ENCODE data around the gene SREBF2. TPM values are rescaled to one million over a fixed set of nuclear protein-coding genes. Genes with fewer than 3 reads are reported as not detected.

The SREBF2 gene
- total RNA-seq, 1 experiment from 2014 or later: 150 TPM

- peaks cover 40% of the 10 kb centered on the region for H3K36me3 Mint-ChIP-seq (ENCODE audit: insufficient read depth, unreplicated experiment)
- H3K27me3 Mint-ChIP-seq (ENCODE audit: insufficient read depth, unreplicated experiment): no peaks in the 10 kb centered on the region
- Histone ChIP-seq H3K27me3 (replicated peaks; ENCODE audit: control insufficient read depth, insufficient read depth, low read length) (no peaks in the 10 kb centered on the region), H3K4me1 (peaks cover 83% of the 10 kb centered on the region), H3K4me3 (ENCODE audit: low read depth, low read length) (no peak overlapping the region), H3K9me3 (no peaks in the 10 kb centered on the region), H3K36me3 (ENCODE audit: control insufficient read depth, insufficient read depth, low read length) (no peaks in the 10 kb centered on the region)
- no peaks in the 10 kb centered on the region for H3K9me3 Mint-ChIP-seq (ENCODE audit: unreplicated experiment)
- no peak overlapping the region for H3K4me3 Mint-ChIP-seq (ENCODE audit: unreplicated experiment)
- peaks cover 51% of the 10 kb centered on the region for H3K4me1 Mint-ChIP-seq (ENCODE audit: low read depth, unreplicated experiment)
- H3K27ac Mint-ChIP-seq (ENCODE audit: unreplicated experiment): peak overlapping the region; percentile 48
- ChIA-PET CTCF (interaction anchor here (1.0 to 1.6 kb wide), 2 partner anchors 11 to 146 kb away, joined by 4 to 7 read pairs; partner anchors contain the start of gene SREBF2), POLR2A (interaction anchor here (0.6 to 2.9 kb wide), 4 partner anchors 11 to 462 kb away, joined by 3 to 14 read pairs (median 6); partner anchors contain the start of genes CCDC134, SREBF2 and TEF)
- intact Hi-C loops (cut with micrococcal nuclease; ENCODE audit: unreplicated experiment): no loop called here
- no peak for DNase-seq
- no TSS peak for BruUV-seq (replicated peaks)
- TF ChIP-seq CTCF (IDR thresholded peaks at IDR 0.05; ENCODE audit: insufficient read depth in 1 of 2, low read depth in 1 of 2, low read length in 1 of 2, severe bottlenecking in 1 of 2, unreplicated experiment in 1 of 2): no peak
Observed at GRCh38 chr22:41842996-41843970, 10.4 kb downstream of the SREBF2 start.

GRCh38 chr22:41844036-41844435, 11.1 kb downstream of the SREBF2 start:
- POLR2A ChIA-PET: interaction anchor here (0.6 to 1.7 kb wide), 6 partner anchors 12 to 463 kb away, joined by 3 to 16 read pairs (median 4); partner anchors contain the start of genes CCDC134, SREBF2 and TEF
- DNase-seq: no peak
- no peaks in the 10 kb centered on the region for H3K27me3 Mint-ChIP-seq (ENCODE audit: insufficient read depth, unreplicated experiment)
- Histone ChIP-seq H3K4me1 (peaks cover 87% of the 10 kb centered on the region), H3K27me3 (replicated peaks; ENCODE audit: control insufficient read depth, insufficient read depth, low read length) (no peaks in the 10 kb centered on the region), H3K4me3 (ENCODE audit: low read depth, low read length) (no peak overlapping the region), H3K36me3 (ENCODE audit: control insufficient read depth, insufficient read depth, low read length) (no peaks in the 10 kb centered on the region), H3K9me3 (no peaks in the 10 kb centered on the region)
- intact Hi-C loops (cut with micrococcal nuclease; ENCODE audit: unreplicated experiment): loop anchor here (1.0 kb wide), 1 partner anchor 44 kb away; the partner anchor contains the start of gene CCDC134
- H3K9me3 Mint-ChIP-seq (ENCODE audit: unreplicated experiment): no peaks in the 10 kb centered on the region
- H3K27ac Mint-ChIP-seq (ENCODE audit: unreplicated experiment): peak overlapping the region; percentile 78
- peak overlapping the region; percentile 58 for H3K4me3 Mint-ChIP-seq (ENCODE audit: unreplicated experiment)
- H3K36me3 Mint-ChIP-seq (ENCODE audit: insufficient read depth, unreplicated experiment): peaks cover 32% of the 10 kb centered on the region
- peaks cover 52% of the 10 kb centered on the region for H3K4me1 Mint-ChIP-seq (ENCODE audit: low read depth, unreplicated experiment)
- no peak for TF ChIP-seq CTCF (IDR thresholded peaks at IDR 0.05; ENCODE audit: insufficient read depth in 1 of 2, low read depth in 1 of 2, low read length in 1 of 2, severe bottlenecking in 1 of 2, unreplicated experiment in 1 of 2)
- no TSS peak for BruUV-seq (replicated peaks)
- CTCF ChIA-PET: interaction anchor here (1.0 to 1.6 kb wide), 2 partner anchors 14 to 147 kb away, joined by 3 to 7 read pairs; no protein-coding TSS in a partner anchor

- DNase-seq: peak; percentile 80 to 88
- intact Hi-C loops (cut with micrococcal nuclease; ENCODE audit: unreplicated experiment): loop anchor here (1.0 kb wide), 1 partner anchor 44 kb away; the partner anchor contains the start of gene CCDC134
- H3K36me3 Mint-ChIP-seq (ENCODE audit: insufficient read depth, unreplicated experiment): peaks cover 28% of the 10 kb centered on the region
- BruUV-seq (replicated peaks): no TSS peak
- peaks cover 84% of the 10 kb centered on the region for H3K4me1 ChIP-seq
- ChIA-PET POLR2A (interaction anchor here (0.6 to 1.7 kb wide), 5 partner anchors 12 to 370 kb away, joined by 3 to 16 read pairs (median 4); partner anchors contain the start of genes CCDC134 and SREBF2), CTCF (interaction anchor here (0.5 to 1.6 kb wide), 4 partner anchors 13 to 147 kb away, joined by 3 to 7 read pairs (median 4); no protein-coding TSS in a partner anchor)
- no peaks in the 10 kb centered on the region for H3K27me3 Mint-ChIP-seq (ENCODE audit: insufficient read depth, unreplicated experiment)
- no peak overlapping the region for H3K4me3 ChIP-seq (ENCODE audit: low read depth, low read length)
- peaks cover 47% of the 10 kb centered on the region for H3K4me1 Mint-ChIP-seq (ENCODE audit: low read depth, unreplicated experiment)
- H3K27ac Mint-ChIP-seq (ENCODE audit: unreplicated experiment): peak overlapping the region; percentile 78
- no peaks in the 10 kb centered on the region for H3K27me3 ChIP-seq (replicated peaks; ENCODE audit: control insufficient read depth, insufficient read depth, low read length)
- TF ChIP-seq CTCF (IDR thresholded peaks at IDR 0.05; ENCODE audit: insufficient read depth in 1 of 2, low read depth in 1 of 2, low read length in 1 of 2, severe bottlenecking in 1 of 2, unreplicated experiment in 1 of 2): no peak
- no peaks in the 10 kb centered on the region for H3K9me3 ChIP-seq
- no peaks in the 10 kb centered on the region for H3K9me3 Mint-ChIP-seq (ENCODE audit: unreplicated experiment)
- no peaks in the 10 kb centered on the region for H3K36me3 ChIP-seq (ENCODE audit: control insufficient read depth, insufficient read depth, low read length)
- H3K4me3 Mint-ChIP-seq (ENCODE audit: unreplicated experiment): peak overlapping the region; percentile 58
Observed at GRCh38 chr22:41844513-41844912, 11.6 kb downstream of the SREBF2 start.

All from Caco-2 (cell line).